Transverse colon (tissue), 4 donors: ENCODE results near the gene ARHGAP12.

Experiments
- EP300 ChIP-seq: sonication (generic); formaldehyde crosslinking; IDR thresholded peaks from one replicate; pipeline ENCODE4 v1.6.1; 2017; ENCODE audit warnings: antibody characterized with exemption, low read depth
- POLR2AphosphoS5 ChIP-seq, 3 donors: sonication (generic); formaldehyde crosslinking; IDR thresholded peaks; one replicate each; pipeline ENCODE4 v1.6.1; 2016; ENCODE audit warnings: antibody characterized with exemption in 3 of 3
- TF ChIP-seq, protein P1 (sequence below), 5 experiments: fragments of 200-600 bp in 3 of 5; fragments of 450-650 bp in 2 of 5; sonication (generic) in 3 of 5; IDR thresholded peaks; 1 replicate in 2 of 5; 2 replicates in 3 of 5; pipeline ENCODE4 v1.5.1; 2016 to 2017; ENCODE audit warnings: antibody characterized with exemption in 5 of 5, inconsistent platforms in 3 of 5, mild to moderate bottlenecking in 2 of 5, moderate library complexity in 1 of 5

DNA sequence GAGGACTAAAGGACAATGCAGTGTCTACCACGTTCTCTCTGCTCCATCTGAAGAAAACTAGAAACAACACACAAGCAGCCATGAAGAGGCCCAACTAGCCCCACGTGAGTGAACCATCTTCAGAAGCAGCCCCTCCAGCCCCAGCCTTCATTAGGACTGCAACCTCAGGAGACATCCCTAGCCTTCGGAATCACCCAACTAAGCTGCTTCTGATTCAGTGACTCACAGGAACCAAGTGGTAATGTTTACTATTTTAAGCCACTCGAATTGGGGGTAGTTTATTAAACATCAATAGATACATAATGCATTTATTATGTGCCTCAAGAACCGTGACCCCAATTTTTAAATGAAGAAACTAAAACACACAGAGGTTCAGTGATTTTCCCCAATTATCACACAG lies 22.6 kb downstream of the ARHGAP12 start:
- TF ChIP-seq, protein P1, sequence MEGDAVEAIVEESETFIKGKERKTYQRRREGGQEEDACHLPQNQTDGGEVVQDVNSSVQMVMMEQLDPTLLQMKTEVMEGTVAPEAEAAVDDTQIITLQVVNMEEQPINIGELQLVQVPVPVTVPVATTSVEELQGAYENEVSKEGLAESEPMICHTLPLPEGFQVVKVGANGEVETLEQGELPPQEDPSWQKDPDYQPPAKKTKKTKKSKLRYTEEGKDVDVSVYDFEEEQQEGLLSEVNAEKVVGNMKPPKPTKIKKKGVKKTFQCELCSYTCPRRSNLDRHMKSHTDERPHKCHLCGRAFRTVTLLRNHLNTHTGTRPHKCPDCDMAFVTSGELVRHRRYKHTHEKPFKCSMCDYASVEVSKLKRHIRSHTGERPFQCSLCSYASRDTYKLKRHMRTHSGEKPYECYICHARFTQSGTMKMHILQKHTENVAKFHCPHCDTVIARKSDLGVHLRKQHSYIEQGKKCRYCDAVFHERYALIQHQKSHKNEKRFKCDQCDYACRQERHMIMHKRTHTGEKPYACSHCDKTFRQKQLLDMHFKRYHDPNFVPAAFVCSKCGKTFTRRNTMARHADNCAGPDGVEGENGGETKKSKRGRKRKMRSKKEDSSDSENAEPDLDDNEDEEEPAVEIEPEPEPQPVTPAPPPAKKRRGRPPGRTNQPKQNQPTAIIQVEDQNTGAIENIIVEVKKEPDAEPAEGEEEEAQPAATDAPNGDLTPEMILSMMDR (IDR thresholded peaks at IDR 0.05): no peak
- TF ChIP-seq POLR2AphosphoS5 (IDR thresholded peaks at IDR 0.05) (no peak), EP300 (no peak)
